GM21737 (cell line): Measurements from ENCODE around the gene PRKAB2.
"Not testable (repeated sequence)": the region's sequence is repeated elsewhere in the genome, so short reads cannot be mapped to it uniquely, and the experiment has no call there.

Experiments used
- ATAC-seq: cut with Tn5 transposase; IDR thresholded peaks from one replicate; pipeline ENCODE4 v1.9.1; 2021; ENCODE audit warnings: mild to moderate bottlenecking, moderate library complexity; ENCODE audit not compliant: unreplicated experiment

The PRKAB2 gene

DNA sequence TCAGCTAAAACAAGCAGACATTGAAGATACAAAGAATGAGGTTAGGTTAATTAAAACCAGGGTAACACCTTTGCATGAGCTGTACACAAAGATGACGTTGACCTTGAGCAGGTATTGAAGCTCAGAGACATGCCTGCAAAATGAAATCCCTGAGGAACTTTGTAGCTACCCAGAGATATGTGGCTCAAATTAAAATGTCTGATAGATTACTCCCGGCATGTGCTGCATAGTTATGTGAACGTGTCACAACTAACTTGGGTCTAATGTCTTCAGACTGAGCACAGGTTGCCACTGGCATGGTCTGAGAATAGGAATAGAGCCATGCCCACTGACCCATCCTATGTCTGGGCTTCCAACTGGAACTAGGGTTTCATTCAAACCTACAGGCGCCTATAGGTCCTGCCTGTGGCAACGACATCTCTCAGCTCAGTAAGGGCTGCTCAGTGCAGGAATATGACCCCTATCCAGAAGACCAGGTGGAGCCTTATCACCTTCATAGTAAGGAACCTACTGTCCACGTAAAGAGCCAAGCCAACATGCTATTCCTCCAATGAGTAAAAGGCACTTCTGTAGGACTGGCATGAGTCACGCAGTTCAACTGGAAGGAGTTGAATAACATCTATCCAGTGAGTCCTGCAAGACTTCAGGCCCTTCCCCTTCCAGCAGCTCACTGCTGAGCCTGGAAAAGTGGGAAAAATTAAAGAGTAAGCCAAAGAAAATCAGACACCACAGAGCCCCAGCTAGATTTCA is 60.7 kb downstream of the PRKAB2 start:
- ATAC-seq, result no peak

DNA sequence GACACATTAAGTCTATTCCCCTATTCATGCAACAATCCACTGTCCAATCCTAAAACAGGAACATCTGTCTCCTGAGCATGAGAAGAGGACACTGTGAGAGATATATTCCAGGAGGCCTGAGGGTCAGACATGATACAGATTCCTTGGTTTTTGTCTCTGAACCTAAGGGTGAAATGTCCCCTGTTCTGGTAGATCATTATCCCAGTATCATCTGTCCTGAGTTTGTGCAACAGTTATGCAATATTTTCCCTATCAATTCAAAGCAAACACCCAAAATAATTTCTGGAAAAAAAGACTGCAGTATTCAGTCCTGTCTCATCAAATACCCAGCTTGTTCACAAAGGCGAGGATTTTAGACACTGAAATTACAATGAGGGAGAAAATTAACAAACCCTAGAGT is 61.4 kb downstream of the PRKAB2 start:
- ATAC-seq, result no peak

DNA sequence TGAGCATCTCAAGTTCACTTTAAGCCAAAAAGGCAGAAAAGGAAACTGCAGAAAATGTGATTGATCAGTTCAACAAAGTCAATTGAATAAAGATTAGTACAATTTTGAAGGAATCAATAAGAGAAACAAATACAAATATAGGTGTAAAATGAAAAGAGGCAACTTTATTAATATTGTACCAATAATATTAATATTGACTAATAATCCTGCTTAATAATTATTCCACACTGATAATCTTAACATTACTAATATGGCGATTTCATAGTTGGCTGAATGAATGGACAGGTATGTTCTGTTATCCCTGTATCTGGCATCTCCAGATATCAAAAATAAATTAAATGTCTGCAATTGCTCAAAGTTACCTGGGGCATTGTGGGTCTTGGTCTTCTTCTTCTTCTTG is 61.8 kb downstream of the PRKAB2 start:
- ATAC-seq, result no peak

DNA sequence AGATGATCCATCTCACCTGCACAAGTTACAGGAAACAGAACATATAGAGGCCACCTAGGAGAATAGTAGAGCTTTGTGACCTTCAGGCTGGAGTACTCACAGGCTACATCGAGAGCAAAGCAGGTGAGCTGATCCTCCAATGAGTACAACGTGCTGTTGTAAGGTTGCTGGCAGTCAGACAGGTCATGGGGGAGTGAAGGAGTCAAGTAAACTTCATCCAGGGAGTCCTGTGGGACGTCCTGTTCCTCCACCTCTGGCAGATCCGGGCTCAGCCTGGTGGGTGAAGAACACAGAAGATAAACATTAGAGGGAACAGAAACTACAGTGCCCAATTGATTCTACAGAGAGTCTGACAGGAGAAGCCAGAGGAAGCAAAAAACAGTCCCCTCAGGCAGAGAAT is 62.5 kb downstream of the PRKAB2 start:
- ATAC-seq, result no peak

DNA sequence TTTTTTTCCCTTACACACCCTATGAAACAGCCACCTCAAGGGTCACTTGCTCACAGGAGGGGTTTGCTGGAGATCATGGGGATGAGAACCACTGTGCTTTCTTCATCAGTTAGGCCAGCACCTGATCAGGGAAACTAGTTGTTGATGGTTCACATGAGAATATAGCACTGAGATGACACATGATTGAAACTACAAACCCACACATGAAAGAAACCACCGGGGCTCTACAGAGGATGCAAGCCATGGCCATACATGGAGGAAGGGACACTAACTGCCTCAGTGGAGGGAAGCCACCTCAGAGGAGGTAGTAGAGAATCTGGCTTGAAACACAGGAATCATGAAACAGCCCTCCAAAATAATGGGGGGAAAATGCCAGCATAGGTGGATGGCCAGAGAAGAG is 63.2 kb downstream of the PRKAB2 start:
- no peak for ATAC-seq

DNA sequence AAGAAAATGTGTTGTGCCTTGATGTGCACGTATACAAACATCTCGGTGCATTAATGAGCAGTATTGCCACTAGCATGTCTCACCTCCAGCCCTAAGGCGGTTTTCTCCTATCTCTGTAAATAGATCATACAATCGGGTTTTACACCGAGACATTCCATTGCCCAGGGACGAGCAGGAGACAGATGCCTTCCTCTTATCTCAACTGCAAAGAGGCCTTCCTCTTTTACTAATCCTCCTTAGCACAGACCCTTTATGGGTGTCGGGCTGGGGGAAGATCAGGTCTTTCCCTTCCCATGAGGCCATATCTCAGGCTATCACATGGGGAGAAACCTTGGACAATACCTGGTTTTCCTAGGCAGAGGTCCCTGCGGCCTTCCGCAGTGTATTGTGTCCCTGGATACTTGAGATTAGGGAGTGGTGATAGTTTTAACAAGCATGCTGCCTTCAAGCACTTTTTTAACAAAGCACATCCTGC is 65.8 kb downstream of the PRKAB2 start:
- not testable (repeated sequence) for ATAC-seq

DNA sequence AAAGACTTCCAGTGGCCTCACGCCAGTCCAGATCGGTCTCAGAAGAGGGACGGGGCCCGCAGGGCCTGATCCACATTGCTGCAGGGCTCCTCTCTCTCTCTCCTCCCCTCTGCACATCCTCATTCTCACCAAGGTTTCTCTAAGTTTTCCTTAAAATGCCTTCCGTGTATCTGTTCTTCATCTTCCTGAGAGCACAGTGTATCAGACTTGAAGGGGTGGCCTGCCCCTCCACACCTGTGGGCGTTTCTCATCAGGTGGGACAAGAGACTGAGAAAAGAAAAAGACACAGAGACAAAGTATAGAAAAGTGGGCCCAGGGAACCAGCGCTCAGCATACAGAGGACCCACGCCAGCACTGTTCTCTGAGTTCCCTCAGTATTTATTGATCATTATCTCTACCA is 66.4 kb downstream of the PRKAB2 start:
- ATAC-seq, result no peak
